NCI-H146 treated with DMSO at 0.1 percent for 48 hours (cell line): ENCODE results near the gene PIP5K1A.

Experiments
- DNase-seq: peaks from one replicate; lab custom pipeline; 2025; ENCODE audit not compliant: unreplicated experiment; lab: John Stamatoyannopoulos, UW

The PIP5K1A gene

DNA sequence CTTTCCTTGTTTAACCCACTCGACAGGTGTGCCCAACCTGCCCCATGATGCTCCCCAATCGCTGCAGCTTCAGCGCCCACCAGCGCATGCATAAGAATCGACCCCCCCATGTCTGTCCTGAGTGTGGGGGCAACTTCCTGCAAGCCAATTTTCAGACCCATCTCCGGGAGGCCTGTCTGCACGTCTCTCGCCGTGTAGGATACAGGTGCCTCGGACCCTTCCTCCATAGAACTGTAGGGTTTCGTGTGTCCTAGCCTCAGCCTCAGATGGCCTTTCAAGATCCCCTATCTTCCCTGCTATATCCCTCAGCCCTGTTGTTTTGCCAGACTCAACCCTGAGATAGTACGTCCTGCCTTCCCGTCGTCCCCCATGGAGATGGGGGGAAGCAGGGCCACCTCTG, 90.2 kb downstream of the PIP5K1A start:
- no peak for DNase-seq

DNA sequence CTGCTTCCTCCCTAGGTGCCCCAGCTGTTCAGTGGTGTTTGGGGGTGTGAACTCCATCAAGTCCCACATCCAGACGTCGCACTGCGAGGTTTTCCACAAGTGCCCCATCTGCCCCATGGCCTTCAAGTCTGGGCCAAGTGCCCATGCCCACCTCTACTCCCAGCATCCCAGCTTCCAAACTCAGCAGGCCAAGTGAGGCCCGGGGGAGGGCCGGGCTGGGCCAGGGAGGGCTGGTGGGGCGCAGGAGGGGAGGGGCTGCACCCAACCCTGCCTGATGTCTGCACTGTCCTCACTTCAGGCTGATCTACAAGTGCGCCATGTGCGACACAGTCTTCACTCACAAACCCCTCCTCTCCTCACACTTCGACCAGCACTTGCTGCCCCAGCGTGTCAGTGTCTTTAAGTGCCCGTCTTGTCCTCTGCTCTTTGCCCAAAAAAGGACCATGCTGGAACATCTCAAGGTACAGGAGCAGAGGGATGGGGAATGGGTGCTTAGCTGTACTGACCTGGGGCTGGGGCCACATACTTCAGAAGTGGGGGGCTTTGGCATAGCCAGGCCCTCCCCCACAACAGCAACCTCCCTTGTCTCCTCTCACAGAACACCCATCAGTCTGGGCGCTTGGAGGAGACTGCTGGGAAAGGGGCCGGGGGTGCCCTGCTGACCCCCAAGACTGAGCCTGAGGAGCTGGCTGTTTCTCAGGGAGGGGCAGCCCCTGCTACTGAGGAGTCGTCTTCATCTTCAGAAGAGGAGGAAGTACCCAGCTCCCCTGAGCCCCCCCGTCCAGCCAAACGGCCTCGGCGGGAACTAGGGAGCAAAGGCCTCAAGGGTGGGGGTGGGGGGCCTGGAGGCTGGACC, 91.0 kb downstream of the PIP5K1A start:
- no peak for DNase-seq

GRCh38 chr1:151289991-151290708, 91.8 kb downstream of the PIP5K1A start:
- DNase-seq = no peak

DNA sequence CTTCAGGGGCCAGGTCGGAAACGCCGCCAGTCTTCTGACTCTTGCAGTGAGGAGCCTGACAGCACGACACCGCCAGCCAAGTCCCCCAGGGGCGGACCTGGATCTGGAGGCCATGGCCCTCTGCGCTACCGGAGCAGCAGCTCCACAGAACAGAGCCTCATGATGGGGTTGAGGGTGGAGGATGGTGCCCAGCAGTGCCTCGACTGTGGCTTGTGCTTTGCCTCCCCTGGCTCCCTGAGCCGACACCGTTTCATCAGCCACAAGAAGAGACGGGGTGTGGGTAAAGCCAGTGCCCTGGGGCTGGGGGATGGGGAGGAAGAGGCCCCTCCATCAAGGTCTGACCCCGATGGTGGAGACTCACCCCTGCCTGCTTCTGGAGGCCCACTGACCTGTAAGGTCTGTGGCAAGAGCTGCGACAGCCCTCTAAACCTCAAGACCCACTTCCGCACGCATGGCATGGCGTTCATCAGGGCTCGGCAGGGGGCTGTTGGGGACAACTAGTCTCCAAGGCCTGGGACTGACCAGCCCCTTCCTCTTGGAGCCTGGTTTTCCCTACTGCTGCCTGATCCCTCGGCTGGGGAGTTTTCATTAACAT, 92.5 kb downstream of the PIP5K1A start:
- DNase-seq = no peak

DNA sequence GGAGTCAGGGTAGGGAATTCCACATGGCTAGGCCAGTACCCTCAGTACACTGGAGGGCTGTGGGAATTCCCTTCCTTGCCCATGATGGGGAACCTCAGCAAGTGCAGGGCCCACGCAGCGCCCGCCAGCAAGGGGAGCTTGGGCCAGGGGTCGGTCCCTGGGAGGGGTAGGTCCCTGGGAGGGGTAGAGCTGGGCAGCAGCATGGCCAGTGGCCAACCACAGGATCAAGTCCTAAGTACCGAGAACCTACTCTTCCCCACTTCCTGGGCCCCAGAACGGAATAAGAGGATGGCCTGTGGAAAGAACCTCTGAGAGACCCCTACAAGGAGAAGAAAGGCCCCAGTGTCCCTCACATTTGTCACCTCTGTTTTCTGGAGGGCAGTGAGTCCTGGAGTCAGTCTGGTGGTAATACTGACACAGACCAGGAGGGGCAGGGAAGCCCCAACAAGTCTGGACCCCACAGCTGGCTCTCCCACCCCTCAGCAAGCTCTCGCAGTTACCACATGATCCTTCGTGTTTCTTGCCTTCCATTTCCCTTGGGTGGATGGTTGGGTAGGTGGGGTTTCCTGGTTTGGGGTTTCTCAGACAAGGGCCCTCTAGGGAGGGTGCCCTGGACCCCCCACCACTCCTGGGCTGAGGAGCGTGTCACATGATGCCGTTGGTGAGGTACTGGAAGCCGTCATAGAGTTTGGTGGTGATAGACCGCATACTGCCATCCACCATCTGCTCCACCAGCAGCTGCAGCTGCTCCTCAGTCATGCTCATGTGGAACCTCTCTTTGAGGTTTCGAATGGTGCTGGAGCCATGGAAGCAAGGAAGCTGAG, 94.1 kb downstream of the PIP5K1A start:
- DNase-seq = no peak

- no peak for DNase-seq
Measured at GRCh38 chr1:151293093-151293492, 94.7 kb downstream of the PIP5K1A start.

GRCh38 chr1:151294742-151295462, 96.5 kb downstream of the PIP5K1A start:
- DNase-seq = no peak
